PC-3 (cell line): ENCODE data around the gene NFXL1. TPM values are rescaled to one million over a fixed set of nuclear protein-coding genes. Genes with fewer than 3 reads are reported as not detected.

ENCODE experiments used
- ATAC-seq: fragments of 200-7000 bp; cut with Tn5 transposase; 2 replicates; pipeline ENCODE4 v1.9.1; 2020; ENCODE audit warnings: mild to moderate bottlenecking, moderate library complexity
- BruUV-seq: library from RNA; stranded (reverse); fragments of 400-500 nt; replicated peaks from 2 replicates; lab custom pipeline; 2021; lab: Mats Ljungman, UMichigan
- CTCF ChIA-PET: fragments of 300-600 bp; sonication (Branson Sonifier 250); formaldehyde crosslinking; loops from one replicate; lab custom pipeline; 2022; ENCODE audit warnings: antibody characterized with exemption; lab: Charles Lee
- POLR2A ChIA-PET: fragments of 300-600 bp; sonication (Branson Sonifier 250); formaldehyde crosslinking; loops from one replicate; lab custom pipeline; 2022; ENCODE audit warnings: antibody characterized with exemption; ENCODE audit not compliant: unreplicated experiment; lab: Charles Lee
- DNase-seq: peaks from one replicate; pipeline ENCODE4 v3.0.0-alpha.2; 2015
- H2AFZ ChIP-seq: fragments of 300-600 bp; sonication (generic); 2 replicates; pipeline ENCODE4 v1.6.0; 2016; ENCODE audit warnings: antibody characterized with exemption, low read length
- H3F3A ChIP-seq: fragments of 300-600 bp; sonication (generic); one replicate; pipeline ENCODE4 v1.6.0; 2017; ENCODE audit warnings: antibody characterized with exemption, low read length, control low read depth, mild to moderate bottlenecking; ENCODE audit not compliant: unreplicated experiment
- H3K27ac ChIP-seq: fragments of 300-600 bp; sonication (generic); 2 replicates; pipeline ENCODE4 v1.5.1; 2016; ENCODE audit warnings: mild to moderate bottlenecking, low read length
- H3K27me3 ChIP-seq: fragments of 300-600 bp; sonication (generic); 2 replicates; pipeline ENCODE4 v1.6.1; 2016; ENCODE audit warnings: low read length, mixed read lengths
- H3K36me3 ChIP-seq: fragments of 300-600 bp; sonication (generic); 2 replicates; pipeline ENCODE4 v1.6.1; 2016; ENCODE audit warnings: low read depth, mixed run types, low read length, mixed read lengths
- H3K4me1 ChIP-seq: fragments of 300-600 bp; sonication (generic); 2 replicates; pipeline ENCODE4 v1.5.1; 2016; ENCODE audit warnings: low read length; ENCODE audit not compliant: insufficient read depth
- H3K4me2 ChIP-seq: fragments of 300-600 bp; sonication (generic); 2 replicates; pipeline ENCODE4 v1.6.0; 2016; ENCODE audit warnings: low read length
- H3K4me3 ChIP-seq: fragments of 300-600 bp; sonication (generic); 2 replicates; pipeline ENCODE4 v1.5.1; 2016; ENCODE audit warnings: mild to moderate bottlenecking, low read length, mixed read lengths
- H3K79me2 ChIP-seq: fragments of 300-600 bp; sonication (generic); 2 replicates; pipeline ENCODE4 v1.6.1; 2017; ENCODE audit warnings: low read length, mixed read lengths
- H3K9ac ChIP-seq: fragments of 300-600 bp; sonication (generic); 2 replicates; pipeline ENCODE4 v1.6.0; 2016; ENCODE audit warnings: mild to moderate bottlenecking, low read length
- H3K9me2 ChIP-seq: fragments of 300-600 bp; sonication (generic); replicated peaks from 2 replicates; pipeline ENCODE4 v1.6.1; 2016; ENCODE audit warnings: mixed run types, low read length, mixed read lengths
- H3K9me3 ChIP-seq: fragments of 300-600 bp; sonication (generic); 2 replicates; pipeline ENCODE4 v1.6.1; 2016; ENCODE audit warnings: low read length, mixed read lengths
- H4K20me1 ChIP-seq: fragments of 300-600 bp; sonication (generic); 2 replicates; pipeline ENCODE4 v1.6.1; 2016; ENCODE audit warnings: low read length, mixed read lengths
- EZH2 ChIP-seq: fragments of 300-600 bp; sonication (generic); IDR thresholded peaks from one replicate; pipeline ENCODE4 v1.6.1; 2017; ENCODE audit warnings: antibody characterized with exemption, mild to moderate bottlenecking, low read length; ENCODE audit not compliant: unreplicated experiment
- EZH2phosphoT487 ChIP-seq: fragments of 300-600 bp; sonication (generic); IDR thresholded peaks from 2 replicates; pipeline ENCODE4 v1.6.1; 2018; ENCODE audit warnings: mild to moderate bottlenecking, antibody characterized with exemption, low read length, borderline replicate concordance
- intact Hi-C: fragments of 100-400 bp; cut with micrococcal nuclease; formaldehyde crosslinking; loops from 2 replicates; pipeline ENCODE4 v1.9.0; 2023
- total RNA-seq: library from RNA; depleted of rRNA; stranded (reverse); fragments of >200 nt; gene quantifications from 2 replicates; pipeline ENCODE4 v1.2.3, GENCODE V29; 2014
- TF ChIP-seq, protein P1 (sequence below): fragments of 300-600 bp; sonication (generic); conservative IDR thresholded peaks from 2 replicates; pipeline ENCODE4 v1.5.1; 2017; ENCODE audit warnings: antibody characterized with exemption, low read depth, mild to moderate bottlenecking, low read length

Gene NFXL1
- total RNA-seq, 1 experiment from 2014 or later, result 14.7 TPM

DNA sequence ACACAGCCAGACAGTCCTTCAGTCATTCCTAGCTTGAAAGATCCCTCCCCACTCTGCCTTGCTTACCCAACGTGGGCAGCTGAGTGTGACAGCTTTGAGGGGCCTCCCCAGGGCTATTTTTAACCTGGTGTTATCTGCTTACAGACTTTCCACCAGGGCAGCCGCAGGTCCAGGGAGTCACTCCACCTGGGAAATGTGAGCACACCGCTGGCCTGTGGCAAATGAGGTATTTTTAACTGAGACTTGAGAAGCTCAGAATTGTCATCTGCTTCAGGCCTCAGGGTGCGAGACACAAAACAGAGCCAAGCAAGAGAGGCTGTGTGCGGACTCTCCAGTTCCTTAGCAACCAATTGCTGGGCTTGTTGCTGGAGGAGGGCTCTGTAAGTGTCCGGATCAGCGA is 89.5 kb downstream of the NFXL1 start:
- H4K20me1 ChIP-seq, result no peaks in the 10 kb centered on the region
- no peaks in the 10 kb centered on the region for H3K4me1 ChIP-seq
- ChIA-PET CTCF (no interaction called here), POLR2A (no interaction called here)
- H3K4me3 ChIP-seq, result no peak overlapping the region
- intact Hi-C loops, result no loop called here
- H3F3A ChIP-seq, result no peaks in the 10 kb centered on the region
- TF ChIP-seq EZH2phosphoT487, result no peak
- TF ChIP-seq EZH2, result no peak
- H3K27ac ChIP-seq, result no peak overlapping the region
- H3K36me3 ChIP-seq, result no peaks in the 10 kb centered on the region
- no peak for ATAC-seq
- H3K27me3 ChIP-seq, result peaks cover 4% of the 10 kb centered on the region; the same call in 1 of the 2 replicates
- H3K9me3 ChIP-seq, result no peaks in the 10 kb centered on the region
- no peak overlapping the region for H2AFZ ChIP-seq
- no peak for DNase-seq
- H3K4me2 ChIP-seq, result no peak overlapping the region
- BruUV-seq, result no TSS peak
- no peak overlapping the region for H3K9ac ChIP-seq
- H3K9me2 ChIP-seq, result no peaks in the 10 kb centered on the region
- H3K79me2 ChIP-seq, result no peaks in the 10 kb centered on the region

DNA sequence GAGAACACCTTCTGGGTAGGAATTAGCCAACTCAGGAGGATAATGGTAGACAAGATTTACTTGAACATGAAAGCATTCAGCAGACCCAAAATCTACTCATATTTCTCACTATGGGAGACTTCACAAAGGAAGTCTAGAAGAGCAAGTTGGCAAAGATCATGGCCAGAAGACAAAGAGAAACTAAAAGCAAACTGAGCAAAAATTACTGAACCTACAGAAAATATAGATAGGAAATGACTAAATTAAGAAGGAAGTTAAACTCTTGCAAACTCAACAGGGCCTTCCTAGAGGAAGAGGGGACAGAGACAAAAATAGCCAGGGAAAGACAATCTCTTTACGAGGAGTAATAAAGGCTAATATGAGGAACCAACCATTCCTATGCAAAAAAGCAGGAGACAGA is 95.2 kb downstream of the NFXL1 start:
- DNase-seq (no peak), ATAC-seq (no peak)
- TF ChIP-seq EZH2phosphoT487 (no peak), EZH2 (no peak)
- TF ChIP-seq, protein P1, sequence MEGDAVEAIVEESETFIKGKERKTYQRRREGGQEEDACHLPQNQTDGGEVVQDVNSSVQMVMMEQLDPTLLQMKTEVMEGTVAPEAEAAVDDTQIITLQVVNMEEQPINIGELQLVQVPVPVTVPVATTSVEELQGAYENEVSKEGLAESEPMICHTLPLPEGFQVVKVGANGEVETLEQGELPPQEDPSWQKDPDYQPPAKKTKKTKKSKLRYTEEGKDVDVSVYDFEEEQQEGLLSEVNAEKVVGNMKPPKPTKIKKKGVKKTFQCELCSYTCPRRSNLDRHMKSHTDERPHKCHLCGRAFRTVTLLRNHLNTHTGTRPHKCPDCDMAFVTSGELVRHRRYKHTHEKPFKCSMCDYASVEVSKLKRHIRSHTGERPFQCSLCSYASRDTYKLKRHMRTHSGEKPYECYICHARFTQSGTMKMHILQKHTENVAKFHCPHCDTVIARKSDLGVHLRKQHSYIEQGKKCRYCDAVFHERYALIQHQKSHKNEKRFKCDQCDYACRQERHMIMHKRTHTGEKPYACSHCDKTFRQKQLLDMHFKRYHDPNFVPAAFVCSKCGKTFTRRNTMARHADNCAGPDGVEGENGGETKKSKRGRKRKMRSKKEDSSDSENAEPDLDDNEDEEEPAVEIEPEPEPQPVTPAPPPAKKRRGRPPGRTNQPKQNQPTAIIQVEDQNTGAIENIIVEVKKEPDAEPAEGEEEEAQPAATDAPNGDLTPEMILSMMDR, result no peak
- no peaks in the 10 kb centered on the region for H3K9me2 ChIP-seq
- H3K36me3 ChIP-seq, result no peaks in the 10 kb centered on the region
- ChIA-PET POLR2A (no interaction called here), CTCF (no interaction called here)
- no peaks in the 10 kb centered on the region for H3K79me2 ChIP-seq
- no peaks in the 10 kb centered on the region for H3K4me1 ChIP-seq
- H3K4me3 ChIP-seq, result no peak overlapping the region
- H2AFZ ChIP-seq, result no peak overlapping the region
- H4K20me1 ChIP-seq, result no peaks in the 10 kb centered on the region
- intact Hi-C loops, result no loop called here
- no peak overlapping the region for H3K27ac ChIP-seq
- H3K4me2 ChIP-seq, result no peak overlapping the region
- peaks cover 41% of the 10 kb centered on the region for H3K27me3 ChIP-seq
- BruUV-seq, result no TSS peak
- no peaks in the 10 kb centered on the region for H3F3A ChIP-seq
- no peak overlapping the region for H3K9ac ChIP-seq
- H3K9me3 ChIP-seq, result no peaks in the 10 kb centered on the region

DNA sequence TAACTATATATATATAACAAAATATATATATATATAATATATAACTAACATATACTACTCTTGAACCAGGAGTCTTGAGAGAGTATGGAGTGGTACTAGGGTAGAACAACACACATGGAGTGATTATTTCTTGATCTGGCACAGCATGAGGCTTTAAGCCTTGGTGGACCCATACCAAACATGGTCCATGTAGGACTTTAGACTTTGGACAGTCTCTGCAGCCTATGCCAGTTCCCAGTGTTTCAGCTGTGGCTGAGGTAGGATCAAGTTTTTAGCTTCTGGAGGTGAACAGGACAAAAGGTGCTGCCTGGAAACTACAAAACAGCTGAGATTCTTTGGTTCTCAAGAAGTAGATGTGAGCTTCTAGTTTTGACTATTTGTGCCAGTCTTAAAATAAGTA is 97.1 kb downstream of the NFXL1 start:
- POLR2A ChIA-PET, result no interaction called here
- H4K20me1 ChIP-seq, result no peaks in the 10 kb centered on the region
- H3K4me1 ChIP-seq, result no peaks in the 10 kb centered on the region
- H3K4me3 ChIP-seq, result no peak overlapping the region
- H3K36me3 ChIP-seq, result no peaks in the 10 kb centered on the region
- H2AFZ ChIP-seq, result no peak overlapping the region
- H3F3A ChIP-seq, result no peaks in the 10 kb centered on the region
- H3K9me2 ChIP-seq, result no peaks in the 10 kb centered on the region
- no peak overlapping the region for H3K27ac ChIP-seq
- no peaks in the 10 kb centered on the region for H3K9me3 ChIP-seq
- intact Hi-C loops, result no loop called here
- no peak for DNase-seq
- no TSS peak for BruUV-seq
- no peak overlapping the region for H3K4me2 ChIP-seq
- no peaks in the 10 kb centered on the region for H3K79me2 ChIP-seq
- TF ChIP-seq, protein P1, result no peak
- TF ChIP-seq EZH2 (no peak), EZH2phosphoT487 (no peak)
- no peak overlapping the region for H3K9ac ChIP-seq
- peaks cover 55% of the 10 kb centered on the region for H3K27me3 ChIP-seq
- CTCF ChIA-PET, result no interaction called here
- no peak for ATAC-seq
